Panc1 (cell line): ENCODE data around the gene MAP2K7.

Experiments
- CTCF ChIP-seq: fragments of 450-650 bp; IDR thresholded peaks from 2 replicates; pipeline ENCODE4 v1.5.1; 2017; ENCODE audit warnings: mild to moderate bottlenecking
- POLR2AphosphoS5 ChIP-seq: IDR thresholded peaks from 2 replicates; pipeline ENCODE4 v1.6.1; 2012; ENCODE audit warnings: mild to moderate bottlenecking, low read depth, low read length, moderate library complexity
- REST ChIP-seq, 2 experiments: IDR thresholded peaks; 2 replicates each; pipeline ENCODE4 v1.6.1; 2011 to 2012; ENCODE audit warnings: low read depth in 2 of 2, control low read depth in 1 of 2, low read length in 1 of 2, mild to moderate bottlenecking in 1 of 2, moderate library complexity in 1 of 2; ENCODE audit not compliant: insufficient read depth in 1 of 2
- SIN3A ChIP-seq: IDR thresholded peaks from 2 replicates; pipeline ENCODE4 v1.6.1; 2012; ENCODE audit warnings: low read depth, mild to moderate bottlenecking, low read length, moderate library complexity, borderline replicate concordance; ENCODE audit not compliant: insufficient read depth
- TCF7L2 ChIP-seq: IDR thresholded peaks from 2 replicates; pipeline ENCODE4 v1.6.1; 2011; ENCODE audit warnings: mild to moderate bottlenecking, low read depth, low read length, inconsistent platforms

- TF ChIP-seq CTCF (no peak), TCF7L2 (no peak), POLR2AphosphoS5 (no peak), REST (IDR thresholded peaks at IDR 0.05; ENCODE audit: insufficient read depth in 1 of 2, low read depth in 2 of 2, low read length in 1 of 2) (no peak), SIN3A (no peak)
These were observed 27.8 kb downstream of the MAP2K7 start for GRCh38 chr19:7931221-7932061.
